GM19239 (cell line): ENCODE measurements around the gene MEIOC.
A peak's percentile ranks its signal among the peaks of the same experiment; 100 is the strongest.
"Not testable (repeated sequence)": the region's sequence is repeated elsewhere in the genome, so short reads cannot be mapped to it uniquely, and the experiment has no call there.

ENCODE experiments used
- DNase-seq: peaks from one replicate; pipeline ENCODE4 v3.0.0; 2011; ENCODE audit warnings: low spot score; ENCODE audit not compliant: insufficient read length
- FAIRE-seq: peaks from 2 replicates; lab custom pipeline; 2011; peaks lifted over from hg19 to GRCh38; lab: Jason Lieb, UNC

Gene MEIOC

DNA sequence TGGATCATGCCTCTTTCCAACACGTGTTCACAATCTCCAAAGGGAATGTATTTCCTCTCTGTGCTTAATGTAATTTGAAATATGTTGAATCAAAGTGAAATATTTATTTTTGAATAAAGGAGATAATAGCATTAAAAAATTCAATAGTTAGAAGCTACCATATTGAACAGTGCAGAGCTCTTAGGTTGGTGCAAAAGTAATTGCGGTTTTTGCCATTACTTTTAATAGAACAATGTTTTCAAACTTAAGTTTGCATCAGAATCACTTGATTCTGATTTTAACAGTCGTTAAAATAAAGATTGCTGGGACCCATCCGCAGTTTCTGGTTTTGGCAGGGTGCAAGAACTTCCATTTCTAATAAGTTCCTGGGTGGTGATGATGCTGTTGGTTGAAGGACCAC lies 10.0 kb upstream of the MEIOC start:
- no peak for FAIRE-seq
- DNase-seq: no peak

DNA sequence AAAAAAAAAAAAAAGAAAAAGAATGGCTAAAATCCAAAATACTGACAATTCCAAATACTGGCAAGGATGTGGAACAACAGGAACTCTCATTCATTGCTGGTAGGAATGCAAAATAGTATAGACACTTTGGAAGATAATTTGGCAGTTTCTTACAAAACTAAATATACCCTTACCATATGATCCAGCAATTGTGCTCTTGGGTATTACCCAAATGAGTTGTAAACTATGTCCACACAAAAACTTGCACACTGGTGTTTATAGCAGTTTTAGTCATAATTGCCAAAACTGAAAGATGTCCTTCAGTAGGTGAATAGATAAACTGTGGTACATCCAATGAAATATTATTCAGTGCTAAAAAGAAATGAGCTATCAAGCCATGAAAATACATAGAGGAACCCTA lies 8.5 kb upstream of the MEIOC start:
- DNase-seq (no peak), FAIRE-seq (no peak)

GRCh38 chr17:44648963-44649362 lies 7.3 kb upstream of the MEIOC start:
- FAIRE-seq (no peak), DNase-seq (no peak)

- FAIRE-seq (no peak), DNase-seq (no peak)
These were observed 5.0 kb upstream of the MEIOC start for GRCh38 chr17:44651228-44651627.

DNA sequence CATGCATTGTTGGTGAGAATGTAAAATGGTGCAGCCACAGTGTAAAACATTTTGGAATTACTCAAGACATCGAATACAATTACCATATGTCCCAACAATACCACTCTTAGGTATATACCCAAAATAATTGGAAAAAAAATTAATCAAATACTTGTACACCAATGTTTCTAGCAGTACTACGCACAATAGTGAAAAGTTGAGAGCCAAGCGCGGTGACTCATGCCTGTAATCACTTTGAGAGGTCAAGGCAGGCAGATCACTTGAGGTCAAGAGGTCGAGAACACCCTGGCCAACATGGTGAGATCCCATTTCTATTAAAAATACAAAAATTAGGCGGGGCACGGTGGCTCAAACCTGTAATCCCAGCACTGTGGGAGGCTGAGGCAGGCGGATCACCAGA lies 3.5 kb upstream of the MEIOC start:
- no peak for FAIRE-seq
- DNase-seq: no peak

GRCh38 chr17:44653384-44653783 lies 2.9 kb upstream of the MEIOC start:
- DNase-seq (no peak), FAIRE-seq (no peak)

DNA sequence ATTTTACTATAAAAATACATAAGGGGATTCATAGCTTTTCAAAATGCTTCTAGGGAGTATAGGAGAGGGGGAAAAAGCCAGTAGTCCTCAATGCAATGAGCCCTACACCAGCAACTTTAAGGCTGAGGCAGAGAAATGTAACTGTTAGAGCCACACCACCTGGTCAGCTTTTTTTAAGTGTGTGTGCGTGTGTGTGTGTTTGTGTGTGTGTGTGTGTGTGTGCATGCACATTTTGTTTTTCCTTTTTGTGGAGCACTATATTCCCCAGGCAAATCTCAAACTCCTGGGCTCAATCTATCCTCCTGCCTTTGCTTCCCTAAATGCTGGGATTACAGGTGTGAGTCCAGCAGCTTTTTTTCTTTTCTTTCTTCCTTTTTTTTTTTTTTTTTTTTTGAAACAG lies 2.3 kb upstream of the MEIOC start:
- no peak for FAIRE-seq
- DNase-seq: no peak

DNA sequence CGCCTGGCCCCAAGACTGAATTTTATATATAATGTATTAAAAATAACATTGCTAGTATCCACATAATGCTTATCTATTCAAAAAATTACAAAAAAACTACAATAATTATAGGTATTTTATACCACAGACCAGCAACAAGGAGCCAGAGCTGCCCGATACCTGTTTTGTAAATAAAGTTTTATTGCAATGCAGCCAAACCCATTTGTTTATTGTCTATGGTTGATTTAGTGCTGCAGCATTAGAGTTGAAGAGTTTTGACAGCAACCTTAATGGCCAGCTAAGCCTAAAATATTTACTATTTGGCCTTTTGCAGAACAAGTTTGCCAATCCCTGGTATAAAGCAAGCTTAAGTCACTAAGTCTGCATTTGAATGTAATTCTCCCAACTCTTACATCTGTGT lies 5.6 kb downstream of the MEIOC start:
- FAIRE-seq (no peak), DNase-seq (no peak)

DNA sequence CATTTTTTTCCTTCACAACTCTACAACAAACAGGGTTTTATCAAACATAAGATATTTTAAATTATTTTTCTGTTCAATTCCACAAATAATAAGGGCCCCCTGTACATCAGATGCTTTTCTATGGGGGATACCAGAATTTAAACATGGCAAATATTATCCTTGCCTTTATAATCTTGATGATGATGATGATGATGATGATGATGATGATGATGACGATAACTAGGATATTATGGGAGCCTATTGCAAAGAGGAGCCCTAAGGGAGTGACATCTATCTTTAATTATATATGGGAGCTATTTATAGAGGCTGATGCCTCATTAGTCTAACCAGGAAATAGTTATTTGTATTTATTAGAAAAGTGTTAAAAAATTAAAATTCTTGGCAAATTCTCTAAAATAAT lies 6.8 kb downstream of the MEIOC start:
- FAIRE-seq (no peak), DNase-seq (no peak)

- FAIRE-seq: no peak
- DNase-seq: no peak
These were observed 8.6 kb downstream of the MEIOC start for GRCh38 chr17:44664867-44665266.

GRCh38 chr17:44666006-44666405 lies 9.7 kb downstream of the MEIOC start:
- FAIRE-seq (no peak), DNase-seq (no peak)

GRCh38 chr17:44672479-44673093 lies 16.3 kb downstream of the MEIOC start:
- DNase-seq: no peak

GRCh38 chr17:44673893-44674292 lies 17.6 kb downstream of the MEIOC start:
- FAIRE-seq (no peak), DNase-seq (no peak)

More at GRCh38 chr17:44672479-44673093, 16.3 kb downstream of the MEIOC start:
- peak; percentile 45 for FAIRE-seq

GRCh38 chr17:44677136-44677535 lies 20.9 kb downstream of the MEIOC start:
- FAIRE-seq (no peak), DNase-seq (no peak)

DNA sequence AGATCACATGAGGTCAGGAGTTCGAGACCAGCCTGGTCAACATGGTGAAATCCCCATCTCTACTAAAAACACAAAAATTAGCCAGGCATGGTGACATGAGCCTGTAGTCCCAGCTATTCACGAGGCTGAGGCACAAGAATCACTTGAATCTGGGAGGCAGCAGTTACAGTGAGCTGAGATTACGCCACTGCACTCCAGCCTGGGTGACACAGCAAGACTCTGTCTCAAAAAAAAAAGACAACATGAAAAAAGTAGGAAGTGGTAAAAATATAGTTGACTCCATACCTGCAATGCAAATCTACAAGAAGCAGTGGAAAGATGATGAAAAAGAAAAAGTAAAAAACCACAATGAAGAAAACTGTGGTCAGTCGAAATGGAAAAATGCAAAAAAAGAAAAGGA lies 27.0 kb downstream of the MEIOC start:
- not testable (repeated sequence) for DNase-seq, FAIRE-seq

- no peak for FAIRE-seq
These were observed 31.5 kb downstream of the MEIOC start for GRCh38 chr17:44687756-44688155.

DNA sequence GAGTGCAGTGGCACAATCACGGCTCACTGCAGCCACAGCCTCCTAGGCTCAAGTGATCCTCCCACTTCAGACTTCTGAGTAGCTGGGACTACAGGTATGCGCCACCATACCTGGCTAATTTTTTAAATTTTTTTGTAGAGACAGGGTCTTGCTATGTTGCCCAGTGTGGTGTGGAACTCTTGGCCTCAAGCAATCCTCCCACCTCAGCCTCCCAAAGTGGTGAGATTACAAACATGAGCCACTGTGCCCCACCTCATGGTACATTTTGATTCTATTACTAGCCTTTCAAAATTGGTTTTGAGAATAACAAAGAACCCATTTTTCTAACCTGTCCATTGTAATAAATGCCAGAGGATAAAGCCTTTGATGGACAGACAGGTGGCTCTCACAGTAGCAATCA lies 31.9 kb downstream of the MEIOC start:
- no peak for DNase-seq
- no peak for FAIRE-seq

More at GRCh38 chr17:44687756-44688155, 31.5 kb downstream of the MEIOC start:
- no peak for DNase-seq

- no peak for FAIRE-seq
- DNase-seq: peak; percentile 34
These were observed 32.6 kb downstream of the MEIOC start for GRCh38 chr17:44688675-44689476.

GRCh38 chr17:44689477-44690217 lies 33.4 kb downstream of the MEIOC start, which contains the start of gene CCDC43:
TSS of gene CCDC43 (minus strand) at chr17:44689776. CDS start at chr17:44689753, 23 bp downstream.
- DNase-seq (peak; percentile 83), FAIRE-seq (peak; percentile 87)

GRCh38 chr17:44690746-44691306 lies 34.6 kb downstream of the MEIOC start:
- peak; percentile 16 for DNase-seq

GRCh38 chr17:44693609-44694008 lies 37.3 kb downstream of the MEIOC start:
- DNase-seq (no peak), FAIRE-seq (no peak)

More at GRCh38 chr17:44690746-44691306, 34.6 kb downstream of the MEIOC start:
- not testable (repeated sequence) for FAIRE-seq
